H1 (cell line): ENCODE measurements around the gene CIB2. TPM values are rescaled to one million over a fixed set of nuclear protein-coding genes. Genes with fewer than 3 reads are reported as not detected.

Source experiments
- CTCF ChIA-PET: fragments of 300-600 bp; sonication (Branson Sonifier 250); formaldehyde crosslinking; loops from one replicate; lab custom pipeline; 2021; ENCODE audit not compliant: partially characterized antibody; lab: Charles Lee
- POLR2A ChIA-PET: fragments of 300-600 bp; sonication (Branson Sonifier 250); formaldehyde crosslinking; loops from one replicate; lab custom pipeline; 2021; ENCODE audit warnings: inconsistent platforms; ENCODE audit not compliant: partially characterized antibody; lab: Charles Lee
- DNase-seq, 2 experiments: peaks; one replicate each; pipeline versions ENCODE4 v3.0.0 to v3.0.0-alpha.2; 2010 to 2022; ENCODE audit warnings: low spot score in 2 of 2, low read depth in 1 of 2, mixed read lengths in 1 of 2
- FAIRE-seq: peaks from 2 replicates; lab custom pipeline; 2011; peaks lifted over from hg19 to GRCh38; lab: Jason Lieb, UNC
- H2AFZ ChIP-seq: 2 replicates; pipeline ENCODE4 v1.8.1; 2012; ENCODE audit warnings: low read length, inconsistent platforms
- H2AK5ac ChIP-seq: 2 replicates; pipeline ENCODE4 v1.6.1; 2013; ENCODE audit warnings: low read depth, low read length
- H2BK120ac ChIP-seq: replicated peaks from 2 replicates; pipeline ENCODE3; 2013; ENCODE audit warnings: low read depth, low read length, inconsistent platforms
- H2BK12ac ChIP-seq: 2 replicates; pipeline ENCODE4 v1.6.1; 2013; ENCODE audit warnings: low read depth, low read length
- H2BK15ac ChIP-seq: 2 replicates; pipeline ENCODE4 v1.6.1; 2013; ENCODE audit warnings: low read length
- H2BK20ac ChIP-seq: 2 replicates; pipeline ENCODE4 v1.6.1; 2013; ENCODE audit warnings: low read length
- H2BK5ac ChIP-seq: 2 replicates; pipeline ENCODE4 v1.6.1; 2013; ENCODE audit warnings: low read depth, low read length
- H3K14ac ChIP-seq: 2 replicates; pipeline ENCODE4 v1.6.1; 2013; ENCODE audit warnings: inconsistent platforms; ENCODE audit not compliant: insufficient read length
- H3K18ac ChIP-seq: 2 replicates; pipeline ENCODE4 v1.6.1; 2013; ENCODE audit warnings: low read length; ENCODE audit errors: extremely low read depth
- H3K23ac ChIP-seq: 2 replicates; pipeline ENCODE4 v1.6.1; 2013; ENCODE audit warnings: inconsistent platforms; ENCODE audit not compliant: insufficient read length
- H3K23me2 ChIP-seq: 2 replicates; pipeline ENCODE4 v1.6.1; 2013; ENCODE audit warnings: low read depth, low read length
- H3K27ac ChIP-seq: 2 replicates; pipeline ENCODE4 v1.6.1; 2011; ENCODE audit warnings: low read depth, low read length, inconsistent platforms
- H3K27me3 ChIP-seq, 4 experiments: replicated peaks in 1 of 4; 1 replicate in 1 of 4; 2 replicates in 3 of 4; pipeline versions ENCODE4 v1.6.1 to v1.8.1; 2011 to 2013; ENCODE audit warnings: low read length in 3 of 4, mild to moderate bottlenecking in 3 of 4, inconsistent platforms in 2 of 4, mixed read lengths in 2 of 4, moderate library complexity in 1 of 4; ENCODE audit not compliant: control insufficient read depth in 3 of 4, insufficient read depth in 3 of 4; ENCODE audit errors: extremely low read depth in 1 of 4
- H3K36me3 ChIP-seq, 4 experiments: 2 replicates each; pipeline versions ENCODE4 v1.6.1 to v1.8.1; 2011 to 2013; ENCODE audit warnings: mild to moderate bottlenecking in 4 of 4, low read length in 3 of 4, moderate library complexity in 2 of 4, control low read depth in 1 of 4, inconsistent platforms in 1 of 4; ENCODE audit not compliant: insufficient read depth in 4 of 4, control insufficient read depth in 2 of 4
- H3K4ac ChIP-seq: replicated peaks from 2 replicates; pipeline ENCODE3; 2013; ENCODE audit warnings: low read length, low read depth, mixed read lengths, inconsistent platforms; ENCODE audit not compliant: insufficient read length
- H3K4me1 ChIP-seq, 4 experiments: replicated peaks in 1 of 4; 1 replicate in 1 of 4; 2 replicates in 3 of 4; pipeline versions ENCODE4 v1.6.1 to v1.8.1; 2011 to 2013; ENCODE audit warnings: low read length in 3 of 4, inconsistent platforms in 2 of 4, mixed read lengths in 1 of 4; ENCODE audit not compliant: insufficient read depth in 4 of 4, control insufficient read depth in 3 of 4
- H3K4me2 ChIP-seq, 2 experiments: 2 replicates each; pipeline versions ENCODE4 v1.6.1 to v1.8.1; 2011 to 2013; ENCODE audit warnings: low read depth in 2 of 2, low read length in 2 of 2, control low read depth in 1 of 2, inconsistent platforms in 1 of 2, mild to moderate bottlenecking in 1 of 2; ENCODE audit not compliant: insufficient read depth in 1 of 2
- H3K4me3 ChIP-seq, 4 experiments: fragments of 200-600, 300-600 bp in 1 of 4; sonication (generic), shearing (Covaris generic), sonication (Bioruptor Twin) in 1 of 4; 2 replicates each; pipeline versions ENCODE4 v1.5.1 to v1.8.1; 2011 to 2016; ENCODE audit warnings: low read length in 4 of 4, low read depth in 3 of 4, control low read depth in 2 of 4, inconsistent platforms in 2 of 4, mild to moderate bottlenecking in 2 of 4, mixed read lengths in 1 of 4, moderate library complexity in 1 of 4; ENCODE audit not compliant: insufficient read depth in 2 of 4; ENCODE audit errors: extremely low read depth in 1 of 4
- H3K56ac ChIP-seq: replicated peaks from 2 replicates; pipeline ENCODE3; 2013; ENCODE audit warnings: low read depth, mild to moderate bottlenecking, mixed read lengths, low read length, inconsistent platforms; ENCODE audit not compliant: insufficient read length
- H3K79me1 ChIP-seq: 2 replicates; pipeline ENCODE4 v1.6.1; 2013; ENCODE audit warnings: low read depth, low read length, control low read depth
- H3K79me2 ChIP-seq, 2 experiments: 2 replicates each; pipeline versions ENCODE4 v1.6.1 to v1.8.1; 2012 to 2013; ENCODE audit warnings: low read length in 2 of 2, mild to moderate bottlenecking in 2 of 2, inconsistent platforms in 1 of 2; ENCODE audit not compliant: insufficient read depth in 2 of 2, control insufficient read depth in 1 of 2
- H3K9ac ChIP-seq, 4 experiments: replicated peaks in 1 of 4; 1 replicate in 1 of 4; 2 replicates in 3 of 4; pipeline versions ENCODE4 v1.6.1 to v1.8.1; 2011 to 2013; ENCODE audit warnings: low read depth in 3 of 4, low read length in 3 of 4, control low read depth in 2 of 4, mild to moderate bottlenecking in 2 of 4, moderate library complexity in 2 of 4, inconsistent platforms in 1 of 4; ENCODE audit errors: extremely low read depth in 1 of 4
- H3K9me3 ChIP-seq, 2 experiments: 2 replicates each; pipeline versions ENCODE4 v1.6.1 to v1.8.1; 2012 to 2013; ENCODE audit warnings: mild to moderate bottlenecking in 2 of 2, moderate library complexity in 2 of 2, control low read depth in 1 of 2, inconsistent platforms in 1 of 2, low read depth in 1 of 2, low read length in 1 of 2, mixed read lengths in 1 of 2; ENCODE audit not compliant: insufficient read depth in 2 of 2
- H4K20me1 ChIP-seq, 2 experiments: replicated peaks in 1 of 2; 2 replicates each; pipeline versions ENCODE3 to v1.8.1; 2011 to 2013; ENCODE audit warnings: inconsistent platforms in 2 of 2, low read length in 2 of 2, mild to moderate bottlenecking in 1 of 2; ENCODE audit not compliant: insufficient read depth in 2 of 2, control insufficient read depth in 1 of 2
- H4K5ac ChIP-seq: 2 replicates; pipeline ENCODE4 v1.6.1; 2013; ENCODE audit warnings: low read length, low read depth, mixed read lengths, inconsistent platforms; ENCODE audit not compliant: insufficient read length
- H4K8ac ChIP-seq: 2 replicates; pipeline ENCODE4 v1.8.0; 2013; ENCODE audit warnings: mild to moderate bottlenecking, moderate library complexity, low read length, inconsistent platforms; ENCODE audit not compliant: insufficient read depth; ENCODE audit errors: extremely low read depth
- H4K91ac ChIP-seq: replicated peaks from 2 replicates; pipeline ENCODE3; 2013; ENCODE audit warnings: low read length, mixed read lengths, inconsistent platforms; ENCODE audit not compliant: insufficient read length
- SP2 ChIP-seq: IDR thresholded peaks from 2 replicates; pipeline ENCODE4 v1.6.1; 2012; ENCODE audit warnings: mild to moderate bottlenecking, low read length, inconsistent platforms
- WGBS, 2 experiments: shearing (Covaris generic) in 1 of 2; methylation state at CpG; one replicate each; pipeline versions ENCODE4 v1.1.6 to v1.1.7; 2013 to 2015; ENCODE audit warnings: low lambda C conversion rate in 2 of 2, mixed read lengths in 2 of 2, inconsistent platforms in 1 of 2, low coverage in 1 of 2, missing lambda C conversion rate in 1 of 2; ENCODE audit not compliant: insufficient replicate concordance in 2 of 2, insufficient coverage in 1 of 2, insufficient read length in 1 of 2; ENCODE audit errors: extremely low coverage in 1 of 2, missing lambda C conversion rate in 1 of 2; 5-methylcytosine and 5-hydroxymethylcytosine counted together
- polyA plus RNA-seq, 7 experiments: library from polyadenylated mRNA; depleted of rRNA in 3 of 7; stranded (reverse) in 5 of 7; unstranded in 2 of 7; fragments of >200 nt in 5 of 7; fragments of 200-250 nt in 2 of 7; gene quantifications; 1 replicate in 5 of 7; 2 replicates in 1 of 7; 4 replicates in 1 of 7; pipeline versions ENCODE4 v1.2.1 to v1.2.3, GENCODE V29; 2011 to 2013; ENCODE audit warnings: missing spikeins in 2 of 7, mixed read lengths in 2 of 7
- total RNA-seq: library from RNA; stranded (reverse); fragmentation: NEBNext Ultra II Directional; extraction: Animal tissue kit (Norgen Biotek cat#: 25700); gene quantifications from 2 replicates; pipeline ENCODE4 v1.2.1, GENCODE V29; 2021

Gene CIB2
- total and polyA plus RNA-seq, 2 of the 8 experiments (the other 6 are each of a cell fraction or from before 2014, with no cell fraction given) = 41.5 to 45.8 TPM

DNA sequence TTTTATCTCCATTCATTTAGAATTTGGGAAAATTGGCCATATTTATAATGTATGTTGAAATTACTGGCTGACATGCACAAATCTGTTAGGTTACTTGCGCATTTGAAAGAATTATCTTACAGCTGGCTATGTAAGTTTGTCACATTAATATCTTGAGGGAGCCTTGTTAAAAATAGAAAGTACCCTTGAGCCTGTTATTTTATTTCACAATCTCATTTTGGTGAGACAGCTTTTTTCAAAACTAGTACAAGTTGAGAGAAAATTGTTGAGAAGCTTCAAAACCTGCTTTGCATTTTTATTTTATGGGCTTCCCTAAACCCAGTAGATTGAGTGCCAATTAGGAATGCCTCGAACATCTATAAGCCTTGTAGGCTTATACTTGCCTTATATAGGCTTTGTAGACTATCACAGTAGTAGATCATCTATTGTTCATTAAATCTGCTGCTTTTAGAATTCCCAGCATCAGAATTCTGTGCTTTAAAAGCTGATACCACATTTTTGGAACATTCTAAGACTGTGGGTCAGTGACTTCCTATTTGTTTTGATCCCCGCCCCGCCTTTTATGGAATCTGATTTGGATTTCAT is 24.2 kb upstream of the CIB2 start:
- Histone ChIP-seq H3K27ac (no peak overlapping the region), H4K5ac (no peak overlapping the region), H2AK5ac (no peak overlapping the region)
- no peak for TF ChIP-seq SP2
- TF ChIP-seq, all 59 proteins: peak for 0
- Histone ChIP-seq H3K79me2 (no peaks in the 10 kb centered on the region), H3K14ac (no peak overlapping the region), H2BK12ac (no peak overlapping the region), H4K20me1 (peaks cover 0 to 1% of the 10 kb centered on the region in 2 experiments), H4K8ac (no peak overlapping the region), H3K4me2 (no peak overlapping the region), H3K4me3 (no peak overlapping the region), H2BK15ac (no peak overlapping the region), H3K23ac (no peak overlapping the region), H4K91ac (no peak overlapping the region), H3K9ac (no peak overlapping the region), H3K27me3 (no peaks in the 10 kb centered on the region), H3K56ac (no peak overlapping the region), H3K18ac (no peak overlapping the region), H3K4me1 (peaks cover 0 to 4% (median 0%) of the 10 kb centered on the region in 4 experiments; a peak in 2 of 7 replicates), H3K4ac (no peak overlapping the region), H3K9me3 (no peaks in the 10 kb centered on the region), H3K23me2 (no peaks in the 10 kb centered on the region), H3K36me3 (peaks cover 0 to 5% (median 1%) of the 10 kb centered on the region in 4 experiments; a peak in 2 of 8 replicates), H2BK120ac (no peak overlapping the region), H2BK5ac (no peak overlapping the region), H2AFZ (no peak overlapping the region), H3K79me1 (no peaks in the 10 kb centered on the region), H2BK20ac (no peak overlapping the region)
- FAIRE-seq = no peak
- 89% methylated on average over 4 of the region's 4 CpGs; no CpG with 5 or more reads in 1 of the 2 experiments for WGBS, 2 experiments
- ChIA-PET POLR2A (no interaction called here), CTCF (interaction anchor here (0.7 to 1.7 kb wide), 7 partner anchors 22 to 85 kb away, joined by 3 to 8 read pairs (median 3); partner anchors contain the start of gene CIB2)
- no peak for DNase-seq
